Ascending aorta (tissue), 2 donors: ENCODE data around the gene TMEM170A. TPM values are rescaled to one million over a fixed set of nuclear protein-coding genes. Genes with fewer than 3 reads are reported as not detected.
"Not testable (repeated sequence)": the region's sequence is repeated elsewhere in the genome, so short reads cannot be mapped to it uniquely, and the experiment has no call there.

Experiments
- DNase-seq, 2 donors: peaks; one replicate each; pipeline ENCODE4 v3.0.0-alpha.2; 2019; ENCODE audit warnings: low spot score in 2 of 2
- H3K27ac ChIP-seq, 2 donors: fragments of 200-600 bp; sonication (generic); one replicate each; pipeline ENCODE4 v1.5.1; 2016 to 2017; ENCODE audit warnings: mild to moderate bottlenecking in 1 of 2
- H3K27me3 ChIP-seq: fragments of 200-600 bp; sonication (generic); one replicate; pipeline ENCODE4 v1.5.1; 2017
- H3K36me3 ChIP-seq, 2 donors: fragments of 200-600 bp; sonication (generic); one replicate each; pipeline ENCODE4 v1.5.1; 2016
- H3K4me1 ChIP-seq, 2 donors: fragments of 200-600 bp; sonication (generic); one replicate each; pipeline ENCODE4 v1.5.1; 2016 to 2017; ENCODE audit warnings: mild to moderate bottlenecking in 1 of 2
- H3K4me3 ChIP-seq, 2 donors: fragments of 200-600 bp; sonication (generic); one replicate each; pipeline ENCODE4 v1.5.1; 2016 to 2017; ENCODE audit warnings: mild to moderate bottlenecking in 1 of 2
- H3K9me3 ChIP-seq, 2 donors: fragments of 200-600 bp; sonication (generic); one replicate each; pipeline ENCODE4 v1.5.1; 2016
- intact Hi-C: fragments of 100-400 bp; cut with DNase I; formaldehyde crosslinking; loops from one replicate; pipeline ENCODE4 v1.15.1; 2023
- total RNA-seq: library from RNA; depleted of rRNA; stranded (reverse); fragments of >200 nt; gene quantifications from one replicate; pipeline ENCODE4 v1.1.0, GENCODE V29; 2016
- TF ChIP-seq, protein P1 (sequence below), 3 experiments: fragments of 200-600 bp in 2 of 3; fragments of 450-650 bp in 1 of 3; sonication (generic) in 2 of 3; IDR thresholded peaks; one replicate each; pipeline ENCODE4 v1.5.1; 2016 to 2019; ENCODE audit warnings: antibody characterized with exemption in 3 of 3, mild to moderate bottlenecking in 1 of 3, moderate library complexity in 1 of 3

TMEM170A gene
- total RNA-seq, 1 donor from 2014 or later, result 33.0 TPM

DNA sequence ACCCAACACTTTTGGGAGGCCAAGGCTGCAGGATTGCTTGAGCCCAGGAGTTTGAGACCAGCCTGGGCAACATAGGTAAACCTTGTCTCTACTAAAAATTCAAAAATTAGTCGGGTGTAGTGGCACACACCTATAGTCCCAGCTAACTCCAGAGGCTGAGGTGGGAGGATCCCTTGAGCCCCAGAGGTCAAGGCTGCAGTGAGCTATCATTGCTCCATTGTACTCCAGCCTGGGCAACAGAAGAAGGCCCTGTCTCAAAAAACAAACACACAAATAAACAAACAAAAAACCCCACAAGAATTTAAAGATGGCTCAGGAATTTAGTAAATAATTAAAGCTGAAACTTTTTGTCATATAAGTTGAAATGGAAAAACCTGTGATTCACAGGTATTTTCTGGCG, 2.3 kb upstream of the TMEM170A start:
- Histone ChIP-seq H3K4me3 (no peak overlapping the region), H3K9me3 (no peaks in the 10 kb centered on the region), H3K27me3 (no peaks in the 10 kb centered on the region), H3K36me3 (no peaks in the 10 kb centered on the region), H3K27ac (no peak overlapping the region), H3K4me1 (peaks cover 0 to 6% of the 10 kb centered on the region in 2 donors)
- TF ChIP-seq, protein P1, sequence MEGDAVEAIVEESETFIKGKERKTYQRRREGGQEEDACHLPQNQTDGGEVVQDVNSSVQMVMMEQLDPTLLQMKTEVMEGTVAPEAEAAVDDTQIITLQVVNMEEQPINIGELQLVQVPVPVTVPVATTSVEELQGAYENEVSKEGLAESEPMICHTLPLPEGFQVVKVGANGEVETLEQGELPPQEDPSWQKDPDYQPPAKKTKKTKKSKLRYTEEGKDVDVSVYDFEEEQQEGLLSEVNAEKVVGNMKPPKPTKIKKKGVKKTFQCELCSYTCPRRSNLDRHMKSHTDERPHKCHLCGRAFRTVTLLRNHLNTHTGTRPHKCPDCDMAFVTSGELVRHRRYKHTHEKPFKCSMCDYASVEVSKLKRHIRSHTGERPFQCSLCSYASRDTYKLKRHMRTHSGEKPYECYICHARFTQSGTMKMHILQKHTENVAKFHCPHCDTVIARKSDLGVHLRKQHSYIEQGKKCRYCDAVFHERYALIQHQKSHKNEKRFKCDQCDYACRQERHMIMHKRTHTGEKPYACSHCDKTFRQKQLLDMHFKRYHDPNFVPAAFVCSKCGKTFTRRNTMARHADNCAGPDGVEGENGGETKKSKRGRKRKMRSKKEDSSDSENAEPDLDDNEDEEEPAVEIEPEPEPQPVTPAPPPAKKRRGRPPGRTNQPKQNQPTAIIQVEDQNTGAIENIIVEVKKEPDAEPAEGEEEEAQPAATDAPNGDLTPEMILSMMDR (IDR thresholded peaks at IDR 0.05), result no peak
- intact Hi-C loops, result no loop called here
- no peak for DNase-seq

- H3K4me3 ChIP-seq, result peak overlapping the region; percentile 86 to 97
- DNase-seq, result peak in 1 of 2 donors; percentile 66
- H3K36me3 ChIP-seq, H3K9me3 ChIP-seq, H3K4me1 ChIP-seq, H3K27me3 ChIP-seq: not testable (repeated sequence)
- intact Hi-C loops, result loop anchor here (1.0 to 5.0 kb wide), 6 partner anchors 30 to 264 kb away; partner anchors contain the start of genes ADAT1, CFDP1, KARS1 and TERF2IP
- H3K27ac ChIP-seq, result peak overlapping the region; percentile 93 to 96
Measured at GRCh38 chr16:75463389-75464121, 934 bp downstream of the TMEM170A start.

DNA sequence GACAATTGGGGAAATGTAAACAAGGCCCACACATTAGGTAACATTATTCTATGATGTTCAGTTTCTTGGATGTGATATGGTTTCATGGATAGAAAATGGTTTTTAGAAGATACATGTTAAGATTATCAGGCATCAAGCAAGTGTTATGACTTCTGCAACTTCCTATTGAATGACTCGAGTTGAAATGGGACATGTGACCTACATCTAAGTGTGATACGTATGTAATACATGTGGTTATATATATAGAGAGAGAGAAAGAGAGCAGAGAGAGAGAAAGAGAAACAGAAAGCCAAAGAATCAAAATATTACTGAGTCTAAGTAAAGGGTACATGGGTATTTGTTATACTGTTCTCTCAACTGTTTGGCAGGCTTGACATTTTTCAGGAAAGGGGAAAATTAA, 1.7 kb downstream of the TMEM170A start:
- Histone ChIP-seq H3K9me3 (no peaks in the 10 kb centered on the region), H3K36me3 (no peaks in the 10 kb centered on the region), H3K27ac (no peak overlapping the region), H3K27me3 (no peaks in the 10 kb centered on the region), H3K4me3 (peak overlapping the region; percentile 24 to 97), H3K4me1 (peaks cover 0 to 7% of the 10 kb centered on the region in 2 donors)
- intact Hi-C loops, result loop anchor here (5.0 kb wide), 1 partner anchor 94 kb away; the partner anchor contains the start of gene TMEM231
- TF ChIP-seq, protein P1 (IDR thresholded peaks at IDR 0.05), result no peak
- no peak for DNase-seq

DNA sequence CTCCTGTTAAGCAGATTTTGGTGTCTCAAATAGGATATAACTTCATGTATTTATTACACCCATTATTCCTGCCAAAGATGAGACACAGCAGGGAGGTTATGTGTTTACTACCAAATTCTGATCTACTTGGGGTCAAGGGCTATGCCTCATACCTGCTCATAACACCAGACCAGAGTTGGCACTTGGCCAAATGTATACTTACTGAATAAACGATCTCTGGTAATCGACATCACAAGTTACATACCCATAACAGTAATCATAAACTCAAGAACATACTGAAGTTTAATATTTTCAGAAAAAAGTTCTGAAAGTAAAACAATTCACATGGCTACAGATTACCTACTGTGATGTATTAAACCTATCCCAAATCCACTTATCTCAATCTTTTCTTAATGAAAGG, 2.9 kb downstream of the TMEM170A start:
- Histone ChIP-seq H3K27me3 (no peaks in the 10 kb centered on the region), H3K4me3 (no peak overlapping the region), H3K27ac (no peak overlapping the region), H3K4me1 (peaks cover 0 to 7% of the 10 kb centered on the region in 2 donors), H3K36me3 (no peaks in the 10 kb centered on the region), H3K9me3 (no peaks in the 10 kb centered on the region)
- intact Hi-C loops, result loop anchor here (5.0 kb wide), 1 partner anchor 96 kb away; the partner anchor contains the start of gene TMEM231
- TF ChIP-seq, protein P1 (IDR thresholded peaks at IDR 0.05), result no peak
- DNase-seq, result no peak

DNA sequence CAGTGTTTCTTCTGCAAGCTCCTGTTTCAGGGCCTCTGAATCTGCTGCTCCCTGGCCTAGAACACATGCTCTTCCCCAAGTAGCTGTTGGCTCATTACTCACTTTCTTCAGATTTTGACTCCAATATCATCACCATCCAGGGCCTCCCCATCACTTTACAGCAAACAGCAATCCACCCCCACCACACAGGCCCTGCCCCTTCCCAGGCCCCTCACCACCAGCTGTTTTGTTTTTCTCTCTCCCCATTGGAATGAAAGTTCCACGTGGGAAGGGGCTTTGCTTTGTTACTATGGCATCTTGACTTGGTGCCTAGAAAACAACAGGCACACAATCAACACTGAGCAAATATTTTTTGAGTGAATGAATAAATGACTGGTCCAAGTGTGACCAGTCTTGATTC, 4.0 kb downstream of the TMEM170A start:
- H3K27ac ChIP-seq, result no peak overlapping the region
- H3K36me3 ChIP-seq, result no peaks in the 10 kb centered on the region
- intact Hi-C loops, result loop anchor here (5.0 kb wide), 1 partner anchor 97 kb away; the partner anchor contains the start of gene TMEM231
- TF ChIP-seq, protein P1 (IDR thresholded peaks at IDR 0.05), result no peak
- no peaks in the 10 kb centered on the region for H3K27me3 ChIP-seq
- H3K4me1 ChIP-seq, result peaks cover 0 to 7% of the 10 kb centered on the region in 2 donors
- no peak for DNase-seq
- H3K9me3 ChIP-seq, result no peaks in the 10 kb centered on the region
- H3K4me3 ChIP-seq, result no peak overlapping the region

- intact Hi-C loops, result loop anchor here (5.0 kb wide), 1 partner anchor 98 kb away; the partner anchor contains the start of gene TMEM231
- no peaks in the 10 kb centered on the region for H3K36me3 ChIP-seq
- TF ChIP-seq, protein P1 (IDR thresholded peaks at IDR 0.05), result no peak
- peaks cover 0 to 7% of the 10 kb centered on the region in 2 donors for H3K4me1 ChIP-seq
- H3K4me3 ChIP-seq, result no peak overlapping the region
- H3K9me3 ChIP-seq, result no peaks in the 10 kb centered on the region
- no peak overlapping the region for H3K27ac ChIP-seq
- H3K27me3 ChIP-seq, result no peaks in the 10 kb centered on the region
- DNase-seq, result no peak
Measured at GRCh38 chr16:75459691-75460090, 4.8 kb downstream of the TMEM170A start.
